Measurements from ENCODE around the gene ZNF655. TPM values are rescaled to one million over a fixed set of nuclear protein-coding genes. Genes with fewer than 3 reads are reported as not detected.

ZNF655 gene
- total RNA-seq, 4 donors from 2014 or later: 153 to 304 (median 226) TPM

GRCh38 chr7:99594948-99595745 is 36.7 kb downstream of the ZNF655 start:
- Histone ChIP-seq H3K4me1 (no peaks in the 10 kb centered on the region), H3K27me3 (no peaks in the 10 kb centered on the region), H3K27ac (no peak overlapping the region), H3K4me3 (no peak overlapping the region), H3K9me3 (no peaks in the 10 kb centered on the region), H3K36me3 (no peaks in the 10 kb centered on the region)
- 66 to 76% methylated on average over 6 to 7 of the region's 7 CpGs for WGBS, 2 donors (ENCODE audit: low coverage in 1 of 2)
- in situ Hi-C loops (cut with MboI; ENCODE audit: low pct_ligation_motif_present in 1 of 4, low pct_unique_long_range_greater_than_20kb in 1 of 4, low sequenced_read_pairs in 3 of 4) (no loop called here), intact Hi-C loops (cut with DNase I; ENCODE audit: low total_unique reads) (no loop called here)
- TF ChIP-seq POLR2A (IDR thresholded peaks at IDR 0.05) (no peak), EP300 (IDR thresholded peaks at IDR 0.05; ENCODE audit: low read depth) (no peak), CTCF (IDR thresholded peaks at IDR 0.05) (no peak), POLR2AphosphoS5 (IDR thresholded peaks at IDR 0.05) (no peak)
- DNase-seq: no peak

- Histone ChIP-seq H3K36me3 (no peaks in the 10 kb centered on the region), H3K4me3 (no peak overlapping the region), H3K9me3 (no peaks in the 10 kb centered on the region), H3K4me1 (no peaks in the 10 kb centered on the region), H3K27ac (no peak overlapping the region), H3K27me3 (no peaks in the 10 kb centered on the region)
- in situ Hi-C loops (cut with MboI; ENCODE audit: low pct_ligation_motif_present in 1 of 4, low pct_unique_long_range_greater_than_20kb in 1 of 4, low sequenced_read_pairs in 3 of 4): no loop called here
- no peak for DNase-seq
- WGBS, 2 donors (ENCODE audit: low coverage in 1 of 2): 67 to 71% methylated on average over 1 of the region's 1 CpG
- intact Hi-C loops (cut with DNase I; ENCODE audit: low total_unique reads): no loop called here
- TF ChIP-seq EP300 (IDR thresholded peaks at IDR 0.05; ENCODE audit: low read depth) (no peak), POLR2A (IDR thresholded peaks at IDR 0.05) (no peak), POLR2AphosphoS5 (IDR thresholded peaks at IDR 0.05) (no peak), CTCF (IDR thresholded peaks at IDR 0.05) (no peak)
Observed at GRCh38 chr7:99596408-99596955, 38.0 kb downstream of the ZNF655 start.

GRCh38 chr7:99597762-99598501 is 39.5 kb downstream of the ZNF655 start, which contains the start of gene TMEM225B:
Gene TMEM225B, plus strand, starts transcription at chr7:99598267. Its CDS starts 6,122 bp downstream, at chr7:99604389.
- no peak within 1 kb of the TSS for H3K4me3 ChIP-seq
- DNase-seq: no peak
- TF ChIP-seq POLR2AphosphoS5 (IDR thresholded peaks at IDR 0.05) (no peak), EP300 (IDR thresholded peaks at IDR 0.05; ENCODE audit: low read depth) (no peak), CTCF (IDR thresholded peaks at IDR 0.05) (no peak), POLR2A (IDR thresholded peaks at IDR 0.05) (no peak)
- no peaks in the 10 kb centered on the region for H3K36me3 ChIP-seq
- no peaks in the 10 kb centered on the region for H3K4me1 ChIP-seq
- WGBS, 2 donors (ENCODE audit: low coverage in 1 of 2): 73 to 88% methylated on average over 10 to 28 of the region's 34 CpGs
- intact Hi-C loops (cut with DNase I; ENCODE audit: low total_unique reads): no loop called here
- in situ Hi-C loops (cut with MboI; ENCODE audit: low pct_ligation_motif_present in 1 of 4, low pct_unique_long_range_greater_than_20kb in 1 of 4, low sequenced_read_pairs in 3 of 4): no loop called here
- no peaks in the 10 kb centered on the region for H3K9me3 ChIP-seq
- H3K27me3 ChIP-seq: no peaks in the 10 kb centered on the region
- H3K27ac ChIP-seq: no peak within 1 kb of the TSS

- intact Hi-C loops (cut with DNase I; ENCODE audit: low total_unique reads) (no loop called here), in situ Hi-C loops (cut with MboI; ENCODE audit: low pct_ligation_motif_present in 1 of 4, low pct_unique_long_range_greater_than_20kb in 1 of 4, low sequenced_read_pairs in 3 of 4) (no loop called here)
- TF ChIP-seq CTCF (IDR thresholded peaks at IDR 0.05) (no peak), POLR2AphosphoS5 (IDR thresholded peaks at IDR 0.05) (no peak), EP300 (IDR thresholded peaks at IDR 0.05; ENCODE audit: low read depth) (no peak), POLR2A (IDR thresholded peaks at IDR 0.05) (no peak)
Observed at GRCh38 chr7:99599836-99600235, 41.4 kb downstream of the ZNF655 start.

More at GRCh38 chr7:99599836-99600235, 41.4 kb downstream of the ZNF655 start:
- H3K36me3 ChIP-seq: no peaks in the 10 kb centered on the region
- no peak for DNase-seq
- H3K4me3 ChIP-seq: no peak overlapping the region
- no peak overlapping the region for H3K27ac ChIP-seq
- no peaks in the 10 kb centered on the region for H3K4me1 ChIP-seq
- no peaks in the 10 kb centered on the region for H3K9me3 ChIP-seq
- no peaks in the 10 kb centered on the region for H3K27me3 ChIP-seq
- WGBS, 2 donors (ENCODE audit: low coverage in 1 of 2): 50 to 83% methylated on average over 2 to 4 of the region's 4 CpGs

All from transverse colon (tissue), 4 donors.